HG03025 (cell line): ENCODE data around the gene AGRN.
"Not testable (repeated sequence)": the region's sequence is repeated elsewhere in the genome, so short reads cannot be mapped to it uniquely, and the experiment has no call there.

Source experiments
- ATAC-seq: cut with Tn5 transposase; IDR thresholded peaks from one replicate; pipeline ENCODE4 v1.9.1; 2021; ENCODE audit warnings: mild to moderate bottlenecking, moderate library complexity; ENCODE audit not compliant: unreplicated experiment, low FRiP score

The AGRN gene

GRCh38 chr1:1063261-1063944 is 43.5 kb downstream of the AGRN start:
- no peak for ATAC-seq

GRCh38 chr1:1063945-1064831 is 44.3 kb downstream of the AGRN start:
- ATAC-seq, result no peak

- no peak for ATAC-seq
These were observed 45.5 kb downstream of the AGRN start for GRCh38 chr1:1065265-1065939.

- ATAC-seq, result not testable (repeated sequence)
These were observed 46.0 kb downstream of the AGRN start for GRCh38 chr1:1065940-1066304.

- no peak for ATAC-seq
These were observed 46.7 kb downstream of the AGRN start for GRCh38 chr1:1066403-1067283.

GRCh38 chr1:1067284-1067859 is 47.5 kb downstream of the AGRN start:
- no peak for ATAC-seq

- ATAC-seq, result no peak
These were observed 48.1 kb downstream of the AGRN start for GRCh38 chr1:1067860-1068516.

GRCh38 chr1:1068517-1069055 is 48.7 kb downstream of the AGRN start:
- ATAC-seq, result peak; percentile 11

GRCh38 chr1:1069056-1069710 is 49.3 kb downstream of the AGRN start:
- peak; percentile 52 for ATAC-seq

GRCh38 chr1:1069711-1070676 is 50.1 kb downstream of the AGRN start:
- ATAC-seq, result no peak

GRCh38 chr1:1071486-1072298 is 51.8 kb downstream of the AGRN start:
- no peak for ATAC-seq

GRCh38 chr1:1072299-1072848 is 52.5 kb downstream of the AGRN start:
- ATAC-seq, result no peak

GRCh38 chr1:1072849-1073742 is 53.2 kb downstream of the AGRN start:
- no peak for ATAC-seq

- no peak for ATAC-seq
These were observed 54.0 kb downstream of the AGRN start, which contains the start of gene RNF223 for GRCh38 chr1:1073743-1074587. TSS of gene RNF223 (minus strand) at chr1:1074306. CDS start at chr1:1072566, 1,740 bp downstream.
